Suppressor macrophage (primary cell): ENCODE results near the gene TFDP2.
"Not testable (repeated sequence)": the region's sequence is repeated elsewhere in the genome, so short reads cannot be mapped to it uniquely, and the experiment has no call there.

ENCODE experiments used
- DNase-seq, 4 experiments: peaks; one replicate each; pipeline ENCODE4 v3.0.0-alpha.2; 2020 to 2022

The TFDP2 gene

DNA sequence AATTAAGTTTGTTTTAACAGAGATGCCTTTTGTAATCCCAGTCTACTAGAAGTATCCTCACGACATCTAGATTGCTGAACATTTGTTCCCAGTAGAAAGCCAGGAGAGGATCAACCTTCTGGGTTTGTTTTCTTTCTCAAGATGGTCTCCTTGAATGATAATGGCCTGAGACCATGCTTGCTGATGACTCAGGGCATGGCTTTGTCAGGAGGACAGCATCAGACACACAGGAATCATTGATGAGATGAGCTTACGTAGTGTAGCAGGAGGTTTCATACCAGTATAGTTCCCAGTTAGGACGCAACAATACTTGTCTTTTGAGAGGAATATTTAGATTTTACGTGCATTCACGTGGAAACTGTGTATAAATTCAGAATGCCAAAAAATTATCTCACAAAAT, 234.3 kb downstream of the TFDP2 start:
- no peak for DNase-seq

DNA sequence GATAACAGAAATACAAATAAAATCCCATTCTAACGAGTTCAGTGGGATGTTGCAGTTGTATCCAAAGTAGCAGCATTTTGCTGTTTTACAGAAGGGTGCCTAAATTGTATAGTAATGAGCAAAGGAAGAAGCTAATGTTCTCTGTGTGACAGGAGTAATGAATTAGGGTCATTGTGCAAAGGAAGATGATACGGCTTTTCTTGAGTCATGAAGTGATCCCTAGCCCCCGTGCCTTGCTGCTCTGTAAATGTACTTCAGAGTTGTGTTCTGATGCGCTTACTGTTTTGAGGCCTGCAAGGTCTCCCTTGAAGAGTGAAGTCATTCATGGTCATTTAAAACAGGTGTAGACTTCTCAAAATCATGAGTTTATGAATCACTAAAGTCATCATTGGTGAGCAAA, 235.0 kb downstream of the TFDP2 start:
- DNase-seq, result no peak

DNA sequence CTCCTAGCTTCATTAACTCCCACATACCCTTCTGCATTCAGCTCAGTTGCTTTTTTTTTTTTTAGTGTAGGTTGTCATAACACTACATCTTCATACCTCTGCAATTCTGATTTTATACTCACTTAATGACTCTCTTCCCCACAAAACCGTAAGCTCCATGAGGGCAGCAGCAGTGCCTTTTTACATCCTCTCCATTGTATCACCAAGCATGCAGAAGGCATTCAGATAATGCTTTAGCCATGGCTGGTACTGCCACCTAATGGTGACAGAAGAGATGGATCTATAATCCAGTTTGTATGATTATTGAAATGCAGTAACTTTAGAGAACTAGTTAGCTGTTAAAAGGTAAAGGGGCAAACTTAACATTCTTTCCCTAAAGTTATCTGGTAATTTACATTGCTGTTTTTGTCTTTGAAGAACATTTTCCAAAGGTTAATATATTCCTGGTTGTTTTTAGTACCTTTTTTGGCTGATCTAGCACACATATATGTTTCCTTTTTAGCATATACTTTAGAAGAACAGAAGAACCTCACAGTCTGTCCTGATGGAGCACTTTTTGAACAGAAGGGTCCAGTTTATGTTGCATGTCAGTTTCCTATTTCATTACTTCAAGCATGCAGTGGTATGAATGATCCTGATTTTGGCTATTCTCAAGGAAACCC, 236.1 kb downstream of the TFDP2 start:
- peak; percentile 73 to 84 (median 80) for DNase-seq

DNA sequence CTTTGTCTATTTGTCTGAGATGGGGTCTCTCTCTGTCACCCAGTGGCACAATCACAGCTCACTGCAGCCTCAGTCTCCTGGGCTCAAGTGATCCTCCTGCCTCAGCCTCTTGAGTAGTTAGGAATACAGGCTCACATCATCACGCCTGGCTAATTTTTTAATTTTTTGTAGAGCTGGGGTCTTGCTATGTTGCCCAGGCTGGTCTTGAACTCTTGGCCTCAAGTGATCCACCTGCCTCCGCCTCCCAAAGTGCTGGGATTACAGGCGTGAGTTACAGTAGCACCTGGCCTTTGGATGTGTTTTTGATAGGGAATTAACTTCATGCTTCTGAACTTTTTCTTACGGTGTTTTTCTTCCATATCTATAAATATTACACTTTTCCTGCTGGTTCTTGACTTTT, 239.4 kb downstream of the TFDP2 start:
- not testable (repeated sequence) for DNase-seq

DNA sequence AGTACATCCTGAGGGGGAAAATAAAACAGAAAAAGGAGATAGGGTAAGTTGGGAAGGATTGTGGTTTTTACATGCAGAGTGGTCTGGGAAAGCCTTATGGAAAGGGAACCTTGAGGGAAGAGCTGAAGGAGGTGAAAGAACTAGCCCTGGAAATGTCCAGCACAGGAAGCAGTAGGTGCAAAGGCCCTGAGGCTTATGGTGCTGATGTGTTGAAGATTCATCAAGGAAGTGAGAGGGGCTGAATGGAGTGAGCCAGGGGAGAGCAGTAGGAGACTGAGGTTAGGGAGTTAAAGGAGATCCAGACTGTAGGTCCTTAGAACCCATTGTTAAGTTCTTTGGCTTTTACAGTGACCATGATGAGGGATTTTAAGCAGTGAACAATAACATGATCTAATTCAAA, 239.9 kb downstream of the TFDP2 start:
- DNase-seq, result no peak

DNA sequence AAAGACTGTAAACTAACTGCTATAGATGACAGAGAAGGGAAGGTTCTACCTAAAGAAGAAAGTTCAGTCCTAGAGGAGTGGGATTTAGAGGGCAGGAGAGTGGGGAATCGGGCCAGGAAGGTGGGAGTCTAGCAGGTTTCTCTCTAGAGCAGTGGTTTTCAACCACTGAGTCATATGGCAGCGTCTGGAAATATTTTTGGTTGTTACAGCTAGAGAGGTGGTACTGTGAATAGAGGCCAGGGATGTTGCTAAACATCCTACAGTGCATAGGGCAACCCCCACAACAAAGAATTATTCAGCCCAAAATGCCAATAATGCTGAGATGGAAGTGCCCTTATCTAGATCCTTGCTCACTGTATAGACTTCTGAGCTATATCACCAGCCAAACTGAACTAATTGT, 244.2 kb downstream of the TFDP2 start:
- no peak for DNase-seq

DNA sequence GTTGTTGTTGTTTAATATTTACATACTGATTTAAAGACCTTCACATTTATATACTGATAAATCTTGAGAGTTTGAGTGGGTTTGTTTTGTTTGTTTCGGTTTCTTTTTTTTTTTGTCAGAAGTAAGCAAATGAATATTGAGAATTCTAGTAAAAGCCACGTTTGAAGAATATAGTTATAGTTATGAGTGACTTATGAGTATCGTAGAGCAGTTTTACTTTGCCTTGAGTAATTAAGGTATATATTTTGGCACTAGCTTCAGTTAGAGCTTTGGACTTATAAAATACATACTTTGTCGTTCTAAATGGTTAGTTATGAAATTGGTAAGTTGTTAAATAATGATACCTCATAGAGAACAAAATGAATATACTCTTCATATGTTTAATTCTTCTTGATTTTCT, 245.1 kb downstream of the TFDP2 start:
- no peak for DNase-seq

DNA sequence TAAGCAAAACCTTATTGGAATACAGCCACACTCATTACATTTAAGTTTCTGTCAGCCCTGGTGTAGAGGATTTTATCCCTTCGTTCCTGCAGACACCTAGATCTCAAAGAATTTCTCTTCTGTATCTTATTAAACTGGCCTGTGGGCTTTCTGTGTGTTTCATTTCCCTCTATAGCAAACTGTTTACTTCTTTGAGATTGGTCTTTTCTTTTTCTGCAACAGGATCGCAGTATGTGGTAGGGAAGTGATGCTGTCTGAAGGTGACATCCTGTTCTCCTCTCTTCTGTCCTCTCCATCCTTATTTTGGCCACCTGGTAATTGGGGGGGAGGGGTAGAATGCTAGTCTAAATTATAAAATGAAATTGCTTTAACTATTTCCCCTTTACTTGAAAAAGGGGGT, 247.4 kb downstream of the TFDP2 start:
- DNase-seq, result no peak

DNA sequence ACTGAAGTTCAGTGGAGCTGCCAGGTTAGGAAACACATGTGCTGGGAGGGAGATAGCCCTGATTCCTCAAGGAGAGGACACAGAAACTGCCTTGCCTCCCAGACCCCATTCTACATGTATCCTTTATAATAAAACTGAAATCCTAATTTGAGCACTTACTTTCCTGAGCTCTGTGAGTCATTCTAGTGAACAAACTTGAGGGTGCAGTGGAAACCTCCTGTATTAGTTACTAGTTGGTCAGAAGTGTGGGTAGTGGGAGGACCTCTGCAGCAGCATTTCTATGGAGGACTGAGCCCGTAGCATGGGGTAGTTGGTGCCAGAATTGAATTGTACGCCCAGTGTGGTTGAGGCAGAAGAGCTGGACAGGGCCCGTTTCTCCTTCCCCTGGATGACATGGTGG, 249.0 kb downstream of the TFDP2 start:
- DNase-seq, result no peak

DNA sequence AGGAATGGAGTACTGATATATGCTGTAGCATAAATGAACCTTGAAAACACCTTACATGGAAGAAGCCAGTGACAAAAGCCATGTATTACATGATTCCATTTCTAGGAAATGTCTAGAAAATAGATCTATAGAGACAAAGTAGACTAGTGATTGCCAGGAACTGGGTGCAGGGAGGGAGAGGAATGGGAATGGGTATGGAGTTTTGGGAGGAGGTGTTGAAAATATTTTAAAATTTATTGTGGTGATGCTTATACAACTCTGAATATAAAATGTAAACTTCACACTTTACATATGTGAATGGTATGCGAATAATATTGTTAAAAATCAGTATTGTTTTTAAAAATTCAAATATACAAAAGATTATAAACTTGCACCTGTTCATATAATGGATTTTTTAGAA, 250.4 kb downstream of the TFDP2 start:
- DNase-seq, result no peak

DNA sequence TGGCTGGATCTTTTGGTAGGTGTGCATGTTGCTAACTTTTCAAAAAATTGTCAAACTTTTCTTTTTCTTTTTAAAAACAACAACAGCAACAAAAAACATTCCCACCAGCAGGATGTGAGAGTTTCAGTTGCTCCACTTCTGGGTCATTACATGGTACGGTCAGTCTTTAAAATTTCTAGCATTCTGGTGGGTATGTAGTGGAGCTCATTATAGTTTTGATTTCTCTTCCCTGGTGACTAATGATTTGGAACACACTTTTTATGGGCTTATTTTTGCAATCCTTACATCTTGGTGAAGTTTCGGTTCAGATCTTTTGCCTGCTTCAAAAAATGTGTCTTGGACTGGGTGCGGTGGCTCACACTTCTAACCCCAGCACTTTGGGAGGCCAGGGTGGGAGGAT, 253.6 kb downstream of the TFDP2 start:
- DNase-seq, result no peak

DNA sequence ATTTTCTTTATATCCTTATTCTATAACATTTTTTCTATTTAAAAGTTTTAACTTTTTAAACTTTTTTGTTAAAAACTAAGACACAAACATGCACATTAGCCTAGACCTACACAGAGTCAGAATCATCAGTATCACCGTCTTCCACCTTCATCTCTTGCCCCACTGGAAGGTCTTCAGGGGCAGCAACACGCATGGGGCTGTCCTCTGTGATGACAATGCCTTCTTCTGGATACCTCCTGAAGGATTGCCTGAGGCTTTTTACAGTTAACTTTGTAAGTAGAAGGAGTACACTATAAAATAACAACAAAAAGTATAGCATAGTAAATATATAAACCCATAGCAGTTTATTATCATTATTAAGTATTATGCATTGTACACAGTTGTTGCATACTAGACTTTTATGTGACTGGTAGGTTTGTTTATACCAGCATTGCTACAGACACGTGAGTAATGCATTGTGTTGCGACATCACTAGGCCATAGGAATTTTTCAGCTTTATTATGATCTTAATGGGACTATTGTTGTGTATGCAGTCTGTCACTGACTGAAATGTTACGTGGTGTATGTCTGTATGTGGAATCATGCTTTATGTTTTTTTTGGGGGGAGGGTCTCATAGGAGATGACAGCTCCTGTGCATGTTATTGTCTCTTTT, 254.7 kb downstream of the TFDP2 start:
- DNase-seq, result peak; percentile 49 to 70 (median 60)
